PC-3 (cell line): ENCODE measurements around the gene ALOXE3.

Experiments
- CTCF ChIP-seq: fragments of 300-600 bp; sonication (generic); conservative IDR thresholded peaks from 2 replicates; pipeline ENCODE4 v1.5.1; 2017; ENCODE audit warnings: antibody characterized with exemption, low read depth, mild to moderate bottlenecking, low read length
- EZH2phosphoT487 ChIP-seq: fragments of 300-600 bp; sonication (generic); IDR thresholded peaks from 2 replicates; pipeline ENCODE4 v1.6.1; 2018; ENCODE audit warnings: mild to moderate bottlenecking, antibody characterized with exemption, low read length, borderline replicate concordance

- TF ChIP-seq CTCF: no peak
- TF ChIP-seq EZH2phosphoT487: no peak
These were observed 7.0 kb upstream of the ALOXE3 start for GRCh38 chr17:8125154-8125946.
